Measurements from ENCODE around the gene JAKMIP2. TPM values are rescaled to one million over a fixed set of nuclear protein-coding genes. Genes with fewer than 3 reads are reported as not detected.

JAKMIP2 gene
- total RNA-seq, 1 donor from 2014 or later, result 0.12 TPM

- ATAC-seq, result no peak
Observed at GRCh38 chr5:147788023-147788422, 5.5 kb upstream of the JAKMIP2 start.

- ATAC-seq, result no peak
Observed at GRCh38 chr5:147786142-147786541, 3.6 kb upstream of the JAKMIP2 start.

GRCh38 chr5:147784146-147784987 is 1.8 kb upstream of the JAKMIP2 start:
- ATAC-seq, result no peak

- no peak for ATAC-seq
Observed at GRCh38 chr5:147780924-147781573, 1.5 kb downstream of the JAKMIP2 start.

- no peak for ATAC-seq
Observed at GRCh38 chr5:147779694-147780093, 2.8 kb downstream of the JAKMIP2 start.

- no peak for ATAC-seq
Observed at GRCh38 chr5:147776989-147777388, 5.5 kb downstream of the JAKMIP2 start.

- no peak for ATAC-seq
Observed at GRCh38 chr5:147773587-147773986, 8.9 kb downstream of the JAKMIP2 start.

- no peak for ATAC-seq
Observed at GRCh38 chr5:147773139-147773538, 9.4 kb downstream of the JAKMIP2 start.

GRCh38 chr5:147767048-147767447 is 15.5 kb downstream of the JAKMIP2 start:
- no peak for ATAC-seq

- no peak for ATAC-seq
Observed at GRCh38 chr5:147763791-147764525, 18.6 kb downstream of the JAKMIP2 start.

GRCh38 chr5:147760086-147760875 is 22.2 kb downstream of the JAKMIP2 start:
- ATAC-seq, result no peak

GRCh38 chr5:147759441-147759840 is 23.1 kb downstream of the JAKMIP2 start:
- no peak for ATAC-seq

- no peak for ATAC-seq
Observed at GRCh38 chr5:147756566-147756965, 26.0 kb downstream of the JAKMIP2 start.

GRCh38 chr5:147754372-147755122 is 28.0 kb downstream of the JAKMIP2 start:
- ATAC-seq, result no peak

GRCh38 chr5:147753765-147754164 is 28.8 kb downstream of the JAKMIP2 start:
- no peak for ATAC-seq

- ATAC-seq, result no peak
Observed at GRCh38 chr5:147752666-147753290, 29.8 kb downstream of the JAKMIP2 start.

GRCh38 chr5:147752033-147752432 is 30.5 kb downstream of the JAKMIP2 start:
- no peak for ATAC-seq

- no peak for ATAC-seq
Observed at GRCh38 chr5:147751156-147751830, 31.2 kb downstream of the JAKMIP2 start.

GRCh38 chr5:147750065-147750464 is 32.5 kb downstream of the JAKMIP2 start:
- ATAC-seq, result no peak

GRCh38 chr5:147748590-147748989 is 33.9 kb downstream of the JAKMIP2 start:
- ATAC-seq, result no peak

- ATAC-seq, result no peak
Observed at GRCh38 chr5:147746986-147747385, 35.5 kb downstream of the JAKMIP2 start.

Measured in esophagus mucosa (tissue), 1 donor.